GM19025 (cell line): ENCODE measurements around the gene CNKSR3.

Experiments used
- ATAC-seq: cut with Tn5 transposase; IDR thresholded peaks from one replicate; pipeline ENCODE4 v1.9.1; 2021; ENCODE audit warnings: mild to moderate bottlenecking, low read depth, moderate library complexity; ENCODE audit not compliant: unreplicated experiment

Gene CNKSR3

DNA sequence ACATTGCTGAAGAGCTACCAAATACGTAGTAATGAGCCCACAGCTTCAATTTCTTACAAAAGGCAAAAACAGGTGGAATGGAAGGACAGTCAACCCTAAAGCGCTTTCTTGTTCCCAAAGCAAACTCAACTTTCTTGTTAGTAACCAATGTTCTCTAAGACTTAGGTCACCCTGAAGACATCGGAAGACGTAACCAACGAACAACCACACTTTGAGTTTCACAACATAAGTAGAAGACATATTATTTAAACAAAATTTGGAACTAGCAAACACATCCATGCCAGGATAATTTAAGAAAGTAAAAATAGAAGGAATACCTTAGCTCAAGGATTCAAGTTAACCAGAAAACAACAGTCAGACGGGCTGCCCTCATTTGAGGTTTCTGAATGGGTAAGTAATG lies 51.0 kb downstream of the CNKSR3 start:
- no peak for ATAC-seq

GRCh38 chr6:154458565-154459470 lies 51.7 kb downstream of the CNKSR3 start:
- no peak for ATAC-seq

DNA sequence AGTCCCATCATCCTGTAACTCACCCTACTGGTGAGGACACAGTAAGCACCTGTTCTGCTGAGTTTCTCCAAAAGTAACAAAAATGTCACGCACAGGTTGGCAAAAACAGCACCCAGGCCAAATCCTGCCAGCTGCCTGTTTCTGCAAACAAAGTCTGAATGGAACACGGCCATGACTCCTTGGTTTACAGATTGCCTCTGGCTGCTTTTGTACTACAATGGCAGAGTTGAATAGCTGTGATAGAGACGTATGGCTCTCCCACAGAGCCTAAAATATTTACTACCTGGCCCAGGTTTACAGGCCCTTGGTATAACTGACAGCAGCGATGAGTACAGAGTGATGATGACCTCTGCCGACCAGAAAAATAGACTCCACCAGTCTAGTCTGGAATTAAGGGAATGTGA lies 52.6 kb downstream of the CNKSR3 start:
- no peak for ATAC-seq

- no peak for ATAC-seq
These were observed 53.3 kb downstream of the CNKSR3 start for GRCh38 chr6:154457046-154457713.

DNA sequence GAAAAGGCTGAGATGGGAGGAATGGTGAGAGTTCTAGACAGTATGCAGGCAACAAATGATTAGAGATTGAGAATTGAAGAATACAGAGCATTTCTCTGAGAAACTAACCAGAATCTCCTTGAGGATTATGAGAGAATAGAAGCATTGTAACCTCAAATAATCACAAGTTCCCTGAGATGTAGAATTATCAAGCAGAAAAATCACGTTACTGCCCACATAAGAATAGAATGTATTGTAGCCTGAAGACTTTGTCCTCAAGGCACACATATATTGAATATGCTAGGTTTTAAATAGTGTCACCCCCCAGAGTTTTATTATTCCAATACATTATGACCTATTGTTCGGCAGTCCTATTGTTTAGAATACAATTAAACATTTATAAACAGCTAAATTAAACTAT lies 57.2 kb downstream of the CNKSR3 start:
- no peak for ATAC-seq

DNA sequence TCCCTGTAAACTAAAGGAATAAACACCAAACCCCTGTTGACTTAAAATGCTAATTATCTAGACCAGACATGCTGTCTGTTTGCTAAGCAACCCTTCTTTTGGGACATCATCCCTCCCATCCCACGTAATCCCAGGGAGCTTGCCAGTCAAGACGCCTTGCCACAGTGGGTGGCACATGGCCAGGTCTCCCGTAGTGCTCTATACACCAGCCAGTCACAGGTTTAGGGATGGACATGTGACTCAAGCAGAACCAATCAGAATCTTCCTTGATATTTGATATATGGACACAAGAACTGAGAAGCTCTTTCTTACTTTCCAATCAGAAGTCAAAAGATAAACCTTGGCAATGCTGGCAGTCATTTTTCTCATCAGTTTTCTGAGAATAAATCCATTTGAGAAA lies 60.0 kb downstream of the CNKSR3 start:
- ATAC-seq: no peak

GRCh38 chr6:154448448-154449096 lies 61.9 kb downstream of the CNKSR3 start:
- ATAC-seq: no peak

DNA sequence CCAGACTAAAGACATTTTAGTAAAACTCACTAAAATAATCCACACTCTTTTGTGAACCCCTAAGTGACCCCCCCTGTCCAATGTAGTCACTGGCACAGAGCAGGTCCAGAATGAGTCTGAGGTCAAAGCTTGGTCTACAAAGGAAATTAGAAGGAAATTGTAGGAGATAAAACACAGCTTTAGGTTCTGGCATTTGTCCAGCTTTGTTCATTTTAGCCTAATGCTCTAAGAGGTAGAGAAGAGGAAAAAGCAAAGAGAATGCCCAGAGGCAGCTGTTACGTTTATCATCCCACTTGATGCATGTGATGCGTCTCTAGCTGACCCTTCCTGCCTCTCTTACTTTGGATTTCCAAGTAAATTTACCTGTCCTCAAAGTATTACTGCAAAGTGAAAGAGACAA lies 62.5 kb downstream of the CNKSR3 start:
- no peak for ATAC-seq

DNA sequence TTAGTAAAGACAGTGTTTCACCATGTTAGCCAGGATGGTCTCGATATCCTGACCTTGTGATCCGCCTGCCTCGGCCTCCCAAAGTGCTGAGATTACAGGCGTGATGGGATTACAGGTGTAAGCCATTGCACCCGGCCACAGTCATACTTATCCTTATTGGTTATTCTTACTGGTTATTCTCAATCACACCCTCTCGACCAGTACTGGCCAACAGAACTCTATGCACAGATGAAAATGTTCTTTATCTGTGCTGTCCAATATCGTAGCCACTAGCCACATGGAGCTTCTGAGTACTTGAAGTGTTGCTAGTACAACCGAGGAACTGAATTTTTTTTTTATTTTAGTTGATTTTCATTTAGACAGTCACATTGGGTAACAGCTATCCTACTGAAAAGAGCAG lies 63.5 kb downstream of the CNKSR3 start:
- no peak for ATAC-seq

DNA sequence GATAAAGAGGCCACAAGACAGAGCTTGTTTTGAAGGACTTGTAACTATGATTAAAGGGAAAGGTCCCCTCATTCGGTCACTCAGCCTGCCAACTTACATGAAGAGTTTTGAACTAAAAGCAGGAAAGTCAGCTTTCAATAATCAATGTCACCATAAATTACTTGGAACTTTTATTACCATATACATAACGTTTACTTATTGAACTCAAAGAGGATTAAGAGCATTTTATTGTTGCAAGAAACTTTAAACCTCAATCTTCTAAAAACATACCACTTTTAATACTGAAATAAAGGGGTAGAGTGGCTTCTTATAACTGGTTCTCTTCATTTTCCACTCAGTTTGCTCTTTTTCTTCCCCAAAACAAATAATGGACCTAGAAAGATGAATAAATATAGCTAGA lies 65.1 kb downstream of the CNKSR3 start:
- ATAC-seq: no peak

DNA sequence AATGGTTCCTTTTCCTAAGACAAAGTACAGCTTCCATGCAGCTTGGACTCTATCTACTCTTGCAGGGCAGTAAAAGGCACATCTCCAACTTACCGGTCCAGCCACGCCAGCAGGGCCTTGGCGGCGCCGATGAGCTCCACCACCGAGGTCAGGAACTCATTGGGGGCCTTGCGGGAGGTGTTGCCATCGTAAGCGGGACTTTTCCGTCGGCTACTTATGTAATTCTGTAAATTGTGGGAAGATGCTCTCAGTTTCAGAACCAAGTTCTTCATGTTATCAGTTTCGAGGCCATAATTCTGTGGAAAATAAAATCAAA lies 68.5 kb downstream of the CNKSR3 start:
- ATAC-seq: no peak

- no peak for ATAC-seq
These were observed 70.0 kb downstream of the CNKSR3 start for GRCh38 chr6:154440422-154441043.

DNA sequence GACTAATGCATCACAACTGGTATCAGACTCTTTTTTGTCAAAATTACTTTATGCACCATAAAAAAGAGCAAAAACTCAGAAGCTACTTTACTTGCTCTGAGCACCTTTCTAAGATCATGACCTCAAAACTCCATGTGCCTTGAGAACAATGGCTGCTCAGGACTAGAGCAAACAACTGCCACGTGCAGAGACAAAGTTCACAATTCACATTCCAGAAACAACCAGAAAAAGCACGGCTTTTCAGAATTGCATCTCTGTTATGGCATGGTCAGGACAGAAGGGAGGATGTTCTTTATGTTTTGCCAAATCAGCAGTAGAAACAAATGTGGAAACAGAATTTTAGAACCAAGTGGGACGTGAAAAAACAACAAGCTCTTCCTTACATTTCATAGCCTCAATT lies 70.5 kb downstream of the CNKSR3 start:
- ATAC-seq: no peak

GRCh38 chr6:154438882-154439415 lies 71.5 kb downstream of the CNKSR3 start:
- no peak for ATAC-seq

GRCh38 chr6:154435400-154435945 lies 75.0 kb downstream of the CNKSR3 start:
- no peak for ATAC-seq

GRCh38 chr6:154434662-154435061 lies 75.8 kb downstream of the CNKSR3 start:
- ATAC-seq: no peak

GRCh38 chr6:154433477-154434241 lies 76.8 kb downstream of the CNKSR3 start:
- ATAC-seq: no peak

- ATAC-seq: no peak
These were observed 77.7 kb downstream of the CNKSR3 start for GRCh38 chr6:154432533-154433476.

DNA sequence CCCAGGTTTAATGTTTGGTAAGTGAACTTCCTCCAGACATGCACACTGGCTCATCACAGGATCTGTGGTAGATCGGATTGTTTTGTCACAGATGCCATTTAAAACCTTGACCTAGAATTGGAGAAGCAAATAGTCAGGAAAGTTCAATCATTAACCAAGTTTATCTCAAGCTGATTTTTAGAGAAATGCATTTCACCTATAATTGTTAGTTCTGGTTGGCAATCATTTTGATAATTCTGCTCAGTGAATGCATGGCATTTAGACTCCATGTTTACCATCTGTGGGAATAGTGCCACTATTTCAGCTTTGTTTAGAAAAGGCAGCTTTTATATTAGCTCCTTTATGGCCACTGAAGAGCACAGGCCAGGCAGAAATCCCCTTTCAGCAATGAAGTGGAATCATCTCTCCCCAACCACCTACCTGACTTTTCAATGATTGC lies 80.0 kb downstream of the CNKSR3 start:
- no peak for ATAC-seq
